Esophagus mucosa (tissue), 1 donor: ENCODE data around the gene IMMP2L. TPM values are rescaled to one million over a fixed set of nuclear protein-coding genes. Genes with fewer than 3 reads are reported as not detected.
"Not testable (repeated sequence)": the region's sequence is repeated elsewhere in the genome, so short reads cannot be mapped to it uniquely, and the experiment has no call there.

Source experiments
- ATAC-seq: fragments of 200-7000 bp; cut with Tn5 transposase; one replicate; pipeline ENCODE4 v1.9.1; 2020
- total RNA-seq: library from RNA; stranded (reverse); gene quantifications from one replicate; pipeline ENCODE4 v1.2.4, GENCODE V29; 2023
- donor health status: DM: yes; HTN: yes; CAD: no.

The IMMP2L gene
- total RNA-seq, 1 donor from 2014 or later: 8.8 TPM

GRCh38 chr7:110681941-110682340 is 880.4 kb downstream of the IMMP2L start:
- no peak for ATAC-seq

GRCh38 chr7:110677405-110677804 is 884.9 kb downstream of the IMMP2L start:
- no peak for ATAC-seq

GRCh38 chr7:110676785-110677184 is 885.5 kb downstream of the IMMP2L start:
- ATAC-seq: no peak

GRCh38 chr7:110675383-110676103 is 886.7 kb downstream of the IMMP2L start:
- ATAC-seq: no peak

- ATAC-seq: no peak
Measured at GRCh38 chr7:110673148-110673547, 889.1 kb downstream of the IMMP2L start.

GRCh38 chr7:110669410-110669809 is 892.9 kb downstream of the IMMP2L start:
- ATAC-seq: no peak

GRCh38 chr7:110664803-110665202 is 897.5 kb downstream of the IMMP2L start:
- ATAC-seq: no peak

- not testable (repeated sequence) for ATAC-seq
Measured at GRCh38 chr7:110660637-110661036, 901.7 kb downstream of the IMMP2L start.

GRCh38 chr7:110650328-110650727 is 912.0 kb downstream of the IMMP2L start:
- no peak for ATAC-seq

GRCh38 chr7:110647266-110647665 is 915.0 kb downstream of the IMMP2L start:
- no peak for ATAC-seq

GRCh38 chr7:110646804-110647203 is 915.5 kb downstream of the IMMP2L start:
- no peak for ATAC-seq

GRCh38 chr7:110645616-110646015 is 916.7 kb downstream of the IMMP2L start:
- ATAC-seq: no peak

- ATAC-seq: no peak
Measured at GRCh38 chr7:110645060-110645459, 917.2 kb downstream of the IMMP2L start.

- no peak for ATAC-seq
Measured at GRCh38 chr7:110637252-110637651, 925.0 kb downstream of the IMMP2L start.

GRCh38 chr7:110633313-110633712 is 929.0 kb downstream of the IMMP2L start:
- ATAC-seq: no peak

GRCh38 chr7:110626414-110626813 is 935.9 kb downstream of the IMMP2L start:
- ATAC-seq: no peak

GRCh38 chr7:110625294-110625693 is 937.0 kb downstream of the IMMP2L start:
- ATAC-seq: no peak

GRCh38 chr7:110623436-110623835 is 938.9 kb downstream of the IMMP2L start:
- no peak for ATAC-seq

GRCh38 chr7:110621289-110621688 is 941.0 kb downstream of the IMMP2L start:
- no peak for ATAC-seq

- no peak for ATAC-seq
Measured at GRCh38 chr7:110620110-110620735, 942.1 kb downstream of the IMMP2L start.
